Measurements from ENCODE around the gene CACNG4. TPM values are rescaled to one million over a fixed set of nuclear protein-coding genes. Genes with fewer than 3 reads are reported as not detected.

The CACNG4 gene
- total RNA-seq, 1 experiment from 2014 or later = not detected

DNA sequence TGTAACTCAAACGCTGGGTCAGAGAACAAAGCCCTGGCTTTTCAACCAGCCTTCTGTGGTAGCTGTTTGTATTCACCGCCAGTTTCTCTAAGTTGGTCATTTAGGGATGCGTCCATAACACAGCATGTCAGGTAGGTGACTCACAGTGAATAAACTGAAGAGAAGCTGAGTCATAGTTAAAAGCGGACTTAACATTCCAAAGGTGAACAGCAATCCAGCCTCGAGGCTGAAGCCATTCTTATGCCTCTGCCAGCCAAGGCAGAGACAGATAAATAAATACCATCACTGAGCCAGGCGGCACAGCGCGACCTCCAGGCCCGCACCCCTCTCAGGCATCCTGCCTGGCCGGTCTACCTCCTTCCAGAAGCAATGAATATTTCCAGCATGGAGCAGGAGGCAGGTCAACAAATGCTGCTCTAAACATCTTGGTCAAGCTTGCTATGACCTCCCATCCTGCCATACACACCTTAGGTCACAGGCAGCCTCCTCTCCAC is 12.4 kb upstream of the CACNG4 start:
- ChIA-PET CTCF (interaction anchor here (2.5 kb wide), 1 partner anchor 23 kb away, joined by 8 read pairs; no protein-coding TSS in a partner anchor), RAD21 (ENCODE audit: low non-redundant PET in 1 of 2, low total read pairs in 2 of 2, uncharacterized antibody in 2 of 2, unreplicated experiment in 2 of 2) (interaction anchor here in 1 of 2 experiments (1.0 to 1.9 kb wide), 2 partner anchors 23 to 37 kb away, joined by 4 to 6 read pairs; no protein-coding TSS in a partner anchor), POLR2A (interaction anchor here (0.7 to 1.5 kb wide), 3 partner anchors 18 to 71 kb away, joined by 4 to 7 read pairs (median 4); no protein-coding TSS in a partner anchor)
- intact Hi-C loops (cut with micrococcal nuclease) = no loop called here
- Histone ChIP-seq H3K9me3 (ENCODE audit: control insufficient read depth in 1 of 2, insufficient read depth in 1 of 2, low read depth in 1 of 2, low read length in 2 of 2) (no peaks in the 10 kb centered on the region), H3K27ac (ENCODE audit: low read depth, low read length) (peak overlapping the region; percentile 88), H3K27me3 (ENCODE audit: insufficient read depth, low read length) (no peaks in the 10 kb centered on the region), H3K36me3 (ENCODE audit: control insufficient read depth in 1 of 2, insufficient read depth in 2 of 2, low read length in 2 of 2) (no peaks in the 10 kb centered on the region), H3K4me1 (ENCODE audit: control insufficient read depth in 1 of 2, insufficient read depth in 2 of 2, low read length in 2 of 2) (peaks cover 39 to 58% of the 10 kb centered on the region in 2 experiments), H4K20me1 (ENCODE audit: insufficient read depth) (no peaks in the 10 kb centered on the region), H3K4me2 (ENCODE audit: low read length) (peak overlapping the region; percentile 81), H3K4me3 (replicated peaks in 1 of 2; ENCODE audit: low read depth in 1 of 2, low read length in 2 of 2) (peak overlapping the region; percentile 2 to 44; a peak in 3 of 4 replicates), H3K79me2 (ENCODE audit: insufficient read depth, low read length) (no peaks in the 10 kb centered on the region), H3K9me2 (ENCODE audit: insufficient read depth) (no peaks in the 10 kb centered on the region), H3K9ac (ENCODE audit: low read length) (peak overlapping the region; percentile 61), H2AFZ (ENCODE audit: low read depth, low read length, poor library complexity, severe bottlenecking) (no peak overlapping the region)
- ATAC-seq (peak; percentile 87), DNase-seq (ENCODE audit: low read depth, low spot score) (peak; percentile 99)
- BruUV-seq (replicated peaks) = no TSS peak
- TF ChIP-seq, protein P1, sequence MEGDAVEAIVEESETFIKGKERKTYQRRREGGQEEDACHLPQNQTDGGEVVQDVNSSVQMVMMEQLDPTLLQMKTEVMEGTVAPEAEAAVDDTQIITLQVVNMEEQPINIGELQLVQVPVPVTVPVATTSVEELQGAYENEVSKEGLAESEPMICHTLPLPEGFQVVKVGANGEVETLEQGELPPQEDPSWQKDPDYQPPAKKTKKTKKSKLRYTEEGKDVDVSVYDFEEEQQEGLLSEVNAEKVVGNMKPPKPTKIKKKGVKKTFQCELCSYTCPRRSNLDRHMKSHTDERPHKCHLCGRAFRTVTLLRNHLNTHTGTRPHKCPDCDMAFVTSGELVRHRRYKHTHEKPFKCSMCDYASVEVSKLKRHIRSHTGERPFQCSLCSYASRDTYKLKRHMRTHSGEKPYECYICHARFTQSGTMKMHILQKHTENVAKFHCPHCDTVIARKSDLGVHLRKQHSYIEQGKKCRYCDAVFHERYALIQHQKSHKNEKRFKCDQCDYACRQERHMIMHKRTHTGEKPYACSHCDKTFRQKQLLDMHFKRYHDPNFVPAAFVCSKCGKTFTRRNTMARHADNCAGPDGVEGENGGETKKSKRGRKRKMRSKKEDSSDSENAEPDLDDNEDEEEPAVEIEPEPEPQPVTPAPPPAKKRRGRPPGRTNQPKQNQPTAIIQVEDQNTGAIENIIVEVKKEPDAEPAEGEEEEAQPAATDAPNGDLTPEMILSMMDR (IDR thresholded peaks at IDR 0.05 in 2 of 3, conservative IDR thresholded peaks at IDR 0.05 in 1 of 3; ENCODE audit: borderline replicate concordance in 1 of 3, insufficient read depth in 1 of 3, low read depth in 2 of 3, low read length in 2 of 3) = no peak
- no peak for TF ChIP-seq REST (IDR thresholded peaks at IDR 0.05; ENCODE audit: low read depth)
- no peak for TF ChIP-seq ZFX (IDR thresholded peaks at IDR 0.05)
- peak; percentile 68 for TF ChIP-seq POLR2AphosphoS5 (IDR thresholded peaks at IDR 0.05; ENCODE audit: low read depth, low read length)
- TF ChIP-seq EZH2 (IDR thresholded peaks at IDR 0.05) = no peak
- peak; percentile 91 for TF ChIP-seq TCF7L2 (IDR thresholded peaks at IDR 0.05; ENCODE audit: borderline replicate concordance, extremely low read depth, insufficient read depth, insufficient read length)
- TF ChIP-seq MAX (IDR thresholded peaks at IDR 0.05) = peak; percentile 95
- peak; percentile 100 for TF ChIP-seq JUND (IDR thresholded peaks at IDR 0.05)
- TF ChIP-seq POLR2A (IDR thresholded peaks at IDR 0.05; ENCODE audit: borderline replicate concordance, extremely low read depth, insufficient read depth, insufficient read length) = no peak
- TF ChIP-seq CEBPB (IDR thresholded peaks at IDR 0.05; ENCODE audit: low read depth) = no peak
- TF ChIP-seq SIN3A (IDR thresholded peaks at IDR 0.05; ENCODE audit: low read depth) = peak; percentile 100
- no peak; the same call in 1 of the 2 replicates for TF ChIP-seq ELF1 (IDR thresholded peaks at IDR 0.05; ENCODE audit: borderline replicate concordance, low read depth)
- TF ChIP-seq EZH2phosphoT487 (IDR thresholded peaks at IDR 0.05; ENCODE audit: borderline replicate concordance) = no peak
- no peak for TF ChIP-seq ZNF274 (IDR thresholded peaks at IDR 0.05; ENCODE audit: low read depth, low read length)
- TF ChIP-seq SP1 (IDR thresholded peaks at IDR 0.05; ENCODE audit: low read depth) = peak; percentile 98
- peak; percentile 79 for TF ChIP-seq YY1 (IDR thresholded peaks at IDR 0.05; ENCODE audit: extremely low read depth, insufficient replicate concordance, low read depth, low read length)
- TF ChIP-seq, protein P2, sequence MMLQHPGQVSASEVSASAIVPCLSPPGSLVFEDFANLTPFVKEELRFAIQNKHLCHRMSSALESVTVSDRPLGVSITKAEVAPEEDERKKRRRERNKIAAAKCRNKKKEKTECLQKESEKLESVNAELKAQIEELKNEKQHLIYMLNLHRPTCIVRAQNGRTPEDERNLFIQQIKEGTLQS (IDR thresholded peaks at IDR 0.05) = no peak; the same call in 1 of the 2 replicates
- no peak; the same call in none of the 2 replicates for TF ChIP-seq SRF (IDR thresholded peaks at IDR 0.05; ENCODE audit: low read depth)
- TF ChIP-seq EGR1 (IDR thresholded peaks at IDR 0.05; ENCODE audit: low read depth) = no peak
- peak; percentile 100 for TF ChIP-seq FOSL1 (IDR thresholded peaks at IDR 0.05; ENCODE audit: low read depth)
- no peak; the same call in none of the 2 replicates for TF ChIP-seq RAD21 (IDR thresholded peaks at IDR 0.05; ENCODE audit: low read depth)
- peak; percentile 100 for TF ChIP-seq CBX3 (IDR thresholded peaks at IDR 0.05; ENCODE audit: low read depth)

Measured in HCT116 (cell line).